Measurements from ENCODE around the gene PFDN2.
A peak's percentile ranks its signal among the peaks of the same experiment; 100 is the strongest.

The PFDN2 gene

DNA sequence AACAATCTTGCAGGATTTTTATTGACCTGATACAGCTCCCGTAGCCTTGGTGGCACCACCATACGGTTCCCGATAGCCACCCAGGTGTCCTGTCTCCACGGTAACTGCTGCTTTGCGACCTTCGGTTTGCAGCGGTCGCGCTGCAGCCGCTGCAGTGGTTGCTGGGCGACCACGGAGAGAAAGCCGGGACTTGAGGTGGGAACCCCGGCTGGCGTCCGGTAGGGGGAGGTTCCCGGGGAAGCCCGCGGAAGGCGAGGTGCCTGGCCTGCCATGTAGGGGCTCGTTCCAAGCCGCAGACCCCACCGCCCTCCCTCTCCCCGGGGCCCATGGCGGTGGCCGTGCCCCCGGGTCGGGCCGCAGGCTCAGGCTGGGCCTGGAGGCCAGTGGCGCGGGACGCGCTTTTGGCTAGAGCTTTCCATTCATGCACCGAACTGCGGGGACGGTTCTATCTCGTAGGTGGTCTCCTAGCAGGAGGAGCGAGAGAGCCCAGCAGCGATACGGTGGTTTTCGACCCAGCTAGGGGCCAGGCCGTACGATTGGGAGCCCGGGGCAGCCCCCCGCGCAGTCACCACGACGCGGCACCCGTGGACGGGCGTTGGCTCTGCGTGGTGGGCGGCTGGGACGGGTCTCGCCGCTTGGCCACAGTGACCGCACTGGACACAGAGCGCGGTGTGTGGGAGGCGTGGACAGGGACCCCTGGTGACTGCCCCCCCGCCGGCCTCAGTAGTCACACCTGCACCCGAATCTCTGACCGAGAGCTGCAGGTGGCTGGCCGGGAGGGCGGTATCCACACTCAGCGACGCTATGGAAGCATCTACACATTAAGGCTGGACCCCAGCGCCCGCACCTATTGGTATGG, 19.4 kb downstream of the PFDN2 start, which contains the start of gene KLHDC9:
Gene KLHDC9 (plus strand): TSS at position 152 of the 859 bp plus-strand sequence. CDS start 175 bp downstream, at position 327.
- DNase-seq, result peak; percentile 48

DNA sequence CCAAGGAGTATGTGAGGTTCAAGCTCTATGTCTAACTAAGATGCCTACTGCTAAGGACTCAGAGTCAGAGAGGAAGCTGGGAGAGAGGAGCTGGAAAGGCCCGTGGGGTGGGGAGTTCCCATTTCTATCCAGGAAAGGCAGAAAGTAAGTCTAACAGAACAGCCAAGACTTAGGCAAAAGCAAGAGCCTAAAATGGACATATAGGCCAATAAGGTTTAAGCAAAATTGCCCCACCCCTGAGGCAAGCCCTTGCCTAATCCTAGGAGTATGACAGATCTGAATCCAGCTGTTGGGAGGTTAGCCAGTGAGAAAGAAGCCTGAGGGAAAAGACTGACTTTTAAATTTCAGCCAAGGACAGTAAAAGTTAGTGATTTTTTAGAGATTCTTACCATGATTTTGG, 21.3 kb downstream of the PFDN2 start:
- DNase-seq, result no peak

DNA sequence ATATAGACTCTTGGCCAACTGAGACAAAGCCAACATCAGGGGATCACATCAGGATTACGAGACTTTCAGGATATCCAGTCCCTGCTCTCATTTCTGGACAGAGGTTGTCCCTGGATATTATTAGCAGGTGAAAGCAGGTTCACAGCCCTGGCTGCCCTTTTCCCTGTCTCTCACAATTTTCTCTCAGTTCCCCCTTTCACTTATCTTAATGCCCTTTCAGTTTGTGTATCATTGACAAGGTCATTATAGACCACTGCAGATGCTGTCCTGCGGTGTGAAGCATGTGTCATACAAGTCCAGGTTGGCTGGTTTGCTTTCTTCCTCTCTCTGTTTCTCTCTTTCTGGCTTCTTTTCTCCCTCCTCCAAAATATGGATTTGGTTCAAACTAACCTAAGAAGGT, 21.8 kb downstream of the PFDN2 start:
- DNase-seq, result no peak

DNA sequence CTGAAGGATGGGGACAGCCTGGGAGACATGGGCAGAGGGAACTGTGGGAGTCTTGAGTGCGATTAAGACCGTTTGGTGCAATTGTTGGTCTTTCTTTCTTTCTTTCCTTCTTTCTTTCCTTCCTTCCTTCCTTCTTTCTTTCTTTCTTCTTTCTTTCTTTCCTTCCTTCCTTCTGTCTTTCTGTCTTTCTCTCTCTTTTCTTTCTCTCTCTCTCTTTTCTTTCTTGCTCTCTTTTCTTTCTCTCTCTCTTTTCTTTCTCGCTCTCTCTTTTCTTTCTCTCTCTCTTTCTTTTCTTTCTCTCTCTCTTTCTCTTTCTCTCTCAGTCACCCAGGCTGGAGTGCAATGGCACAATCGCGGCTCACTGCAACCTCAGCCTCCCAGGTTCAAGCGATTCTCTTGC, 22.6 kb downstream of the PFDN2 start:
- no peak for DNase-seq

DNA sequence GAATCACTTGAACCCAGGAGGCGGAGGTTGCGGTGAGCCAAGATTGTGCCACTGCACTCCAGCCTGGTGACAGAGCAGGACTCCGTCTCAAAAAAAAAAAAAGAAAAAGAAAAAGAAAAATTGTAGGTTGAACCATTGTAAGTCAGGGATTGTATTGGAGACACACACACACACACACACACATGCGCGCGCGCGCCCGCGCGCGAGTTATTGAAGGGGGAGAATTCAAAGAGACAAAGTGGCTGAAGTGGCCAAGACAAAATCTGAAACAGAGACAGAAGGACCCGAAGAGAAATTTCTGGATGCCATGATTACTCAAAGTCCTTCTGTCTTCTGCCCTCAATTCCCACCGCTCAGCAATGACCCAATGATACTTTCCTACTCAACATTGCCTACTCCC, 23.4 kb downstream of the PFDN2 start:
- no peak for DNase-seq

DNA sequence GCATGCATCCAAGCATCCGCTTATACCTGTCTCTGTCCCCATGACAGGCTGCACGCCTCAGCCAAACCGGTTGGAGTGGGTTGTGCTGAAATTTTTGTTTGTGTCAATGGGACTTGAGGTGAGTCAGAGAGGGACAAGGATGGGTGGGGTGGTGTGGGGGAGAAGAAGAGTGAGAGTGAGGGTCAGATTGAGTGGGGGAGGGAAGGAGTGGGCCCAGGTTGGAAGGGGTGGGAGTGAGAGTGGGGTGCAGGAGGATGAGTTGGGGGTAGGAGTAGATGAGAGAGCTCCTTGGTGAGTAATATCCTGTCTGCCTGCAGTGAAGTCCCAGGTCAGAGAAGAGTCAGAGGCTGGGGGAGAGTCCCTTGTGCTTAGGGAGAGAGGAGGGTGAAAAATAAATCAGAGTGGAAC, 25.2 kb downstream of the PFDN2 start:
- DNase-seq, result no peak

DNA sequence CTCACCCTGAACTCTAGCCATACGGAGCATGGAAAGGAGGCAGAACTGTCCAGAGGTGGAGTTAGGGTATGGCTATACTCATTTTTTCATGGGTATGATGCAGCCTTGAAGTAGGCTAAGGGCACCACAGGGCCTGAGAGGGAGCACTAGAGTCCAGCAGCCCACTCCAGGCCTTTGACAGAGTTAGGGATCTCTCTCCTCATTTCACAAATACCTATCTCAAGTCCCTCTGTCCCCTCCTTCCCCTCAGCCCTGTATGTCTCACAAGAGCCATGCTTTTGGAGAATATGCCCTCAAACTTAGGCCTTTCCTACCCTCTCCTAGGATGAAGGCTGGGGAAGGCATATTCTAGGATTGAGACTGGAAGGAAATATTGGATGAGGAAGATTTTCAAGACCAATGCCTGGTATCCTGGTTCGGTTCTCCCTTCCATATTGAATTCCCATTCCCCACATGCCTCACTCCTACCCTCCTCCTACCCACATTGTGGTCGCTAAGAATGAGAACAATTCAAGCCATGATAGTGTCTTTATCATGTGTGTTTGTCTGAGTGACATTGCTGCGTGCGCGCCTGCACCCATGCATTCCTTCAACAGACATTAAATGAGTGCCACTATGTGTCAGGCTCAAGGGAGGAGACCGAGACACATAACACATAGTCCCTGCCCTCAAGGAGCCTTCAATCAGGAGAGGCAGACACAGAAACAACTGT, 25.9 kb downstream of the PFDN2 start:
- no peak for DNase-seq

DNA sequence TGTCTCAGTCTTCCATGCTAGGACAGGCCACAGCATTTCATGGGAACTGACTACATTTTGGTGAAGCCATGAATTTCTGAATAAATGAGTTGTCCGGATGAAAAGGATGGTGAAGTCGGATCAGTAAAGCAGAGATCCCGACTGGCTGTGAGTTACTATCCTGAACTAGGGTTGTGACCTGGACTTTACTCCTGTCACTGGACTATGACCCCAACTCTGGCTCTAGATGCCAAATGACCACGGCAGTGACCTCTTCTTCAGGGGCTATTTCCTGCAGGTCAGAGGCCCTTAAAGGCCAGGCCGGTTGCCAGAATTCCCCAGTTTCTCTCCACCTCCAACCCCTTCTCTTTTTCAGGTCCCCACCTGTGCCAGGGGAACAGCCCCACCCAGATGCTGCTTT, 26.7 kb downstream of the PFDN2 start:
- DNase-seq, result no peak

DNA sequence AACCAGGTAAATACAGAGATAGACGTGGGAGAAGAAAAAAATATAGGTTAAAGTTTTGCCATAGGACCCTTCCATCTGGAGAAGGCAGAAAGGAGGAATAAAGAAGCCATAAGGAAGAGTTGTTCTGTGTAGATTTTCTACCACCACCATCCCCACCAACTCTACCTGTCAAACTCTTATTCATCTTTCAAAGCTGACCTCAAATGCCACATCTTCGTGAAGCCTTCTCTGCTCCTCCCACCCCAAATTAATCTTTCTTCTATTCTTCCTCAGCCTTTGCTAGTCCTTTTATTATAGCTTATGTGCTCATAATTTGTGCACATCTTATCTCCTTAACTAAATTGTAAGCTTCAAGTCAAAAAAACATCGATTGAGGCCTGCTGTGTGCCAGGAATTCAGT, 27.2 kb downstream of the PFDN2 start:
- no peak for DNase-seq

DNA sequence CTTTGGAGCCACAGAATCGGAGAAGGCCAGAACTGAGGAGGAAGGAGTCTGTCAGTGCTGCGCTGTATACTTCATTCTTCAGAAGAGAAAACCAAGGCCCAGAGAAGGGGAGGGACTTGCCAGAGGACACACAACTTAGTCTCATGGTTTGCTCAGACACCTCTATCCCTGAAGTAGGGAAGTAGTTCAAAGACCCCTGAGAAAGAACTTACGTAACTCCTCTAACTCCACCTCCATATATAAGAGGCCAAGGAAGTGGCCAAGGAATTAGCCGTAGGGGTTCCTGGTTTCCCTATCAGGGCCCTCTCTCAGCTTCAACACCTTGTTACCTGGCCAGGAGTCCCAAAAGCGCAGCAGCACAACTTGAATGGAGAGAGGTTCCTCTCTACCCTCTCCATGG, 27.9 kb downstream of the PFDN2 start:
- DNase-seq, result no peak

DNA sequence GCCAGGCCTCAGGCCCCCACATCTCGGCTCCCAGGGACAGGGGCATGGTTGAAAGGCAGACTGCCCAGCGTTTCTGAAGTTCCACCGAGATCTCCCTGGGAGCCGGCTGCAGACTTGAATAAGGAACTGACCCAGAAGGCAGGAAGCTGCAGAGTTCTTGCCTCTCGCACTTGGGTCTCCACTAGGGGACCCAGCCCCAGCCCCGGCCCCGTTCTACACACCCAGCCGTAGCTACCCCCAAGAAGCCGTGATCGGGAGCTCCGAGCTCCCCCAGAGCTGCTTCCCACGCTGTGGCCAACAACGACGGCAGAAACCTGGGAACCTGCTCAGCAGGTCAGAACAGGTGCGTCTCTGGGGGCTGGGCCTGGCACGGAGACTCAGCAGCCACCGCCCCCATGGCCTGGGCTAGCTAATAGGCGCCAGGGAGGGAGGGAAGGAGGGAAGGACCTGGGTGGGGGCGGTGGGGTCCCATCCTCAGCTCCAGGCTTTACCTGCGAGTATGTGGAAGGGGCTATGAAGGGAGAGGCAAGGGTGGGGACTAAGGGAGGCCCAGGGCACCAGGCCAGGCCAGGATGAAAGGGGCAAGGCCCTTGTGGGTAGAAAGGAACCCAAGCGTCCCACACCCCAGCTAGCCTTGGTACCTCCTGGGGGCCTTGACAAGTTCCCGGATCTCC, 28.4 kb downstream of the PFDN2 start, which contains the start of gene NECTIN4:
Gene NECTIN4 (minus strand): TSS at position 308 of the 674 bp plus-strand sequence. CDS start 262 bp downstream, at position 46.
- DNase-seq, result no peak

DNA sequence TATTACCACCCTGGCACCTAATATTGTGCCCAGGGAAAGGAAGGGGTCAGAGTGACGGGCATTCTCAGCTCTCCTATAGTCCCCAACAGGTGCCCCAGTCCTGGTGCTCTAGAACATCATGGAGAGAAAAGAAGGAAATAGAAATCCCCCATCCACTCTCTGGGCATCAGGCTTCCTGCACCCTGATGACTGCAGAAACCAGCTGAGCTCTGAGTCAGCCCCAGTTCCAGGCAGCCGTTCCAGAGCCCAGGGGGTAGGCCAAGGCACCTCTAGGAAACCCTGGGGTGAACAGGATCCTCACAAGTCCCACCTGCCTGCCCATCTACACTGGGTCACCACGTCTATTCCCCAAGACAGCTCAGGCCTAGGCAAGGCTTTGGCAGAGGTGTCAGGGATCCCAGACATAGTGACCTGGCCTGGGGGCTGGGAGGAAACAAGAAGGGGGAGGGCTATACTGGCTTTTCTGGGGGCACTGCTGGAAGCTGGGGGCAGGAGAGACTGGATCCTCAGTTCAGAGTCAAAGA, 29.2 kb downstream of the PFDN2 start:
- DNase-seq, result no peak

DNA sequence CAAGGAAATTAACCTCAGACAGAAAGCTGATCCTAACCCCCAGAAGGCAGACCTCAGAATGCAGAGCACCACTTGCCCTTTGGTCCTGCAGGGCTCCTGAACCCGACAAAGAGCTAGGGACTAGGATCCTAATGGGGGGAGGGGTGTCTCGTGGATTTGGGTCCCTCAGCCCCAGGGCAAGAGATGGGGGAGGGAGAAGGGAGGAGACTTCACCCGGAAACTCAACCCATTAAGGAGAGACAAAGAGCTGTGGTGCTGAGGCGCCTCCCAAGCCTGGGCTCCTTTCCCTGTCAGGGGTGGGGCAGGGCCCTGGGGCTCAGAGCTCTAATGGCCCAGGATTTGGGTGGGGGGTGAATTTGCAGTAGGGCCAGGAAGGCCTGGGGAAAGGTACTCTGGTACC, 31.4 kb downstream of the PFDN2 start:
- no peak for DNase-seq

DNA sequence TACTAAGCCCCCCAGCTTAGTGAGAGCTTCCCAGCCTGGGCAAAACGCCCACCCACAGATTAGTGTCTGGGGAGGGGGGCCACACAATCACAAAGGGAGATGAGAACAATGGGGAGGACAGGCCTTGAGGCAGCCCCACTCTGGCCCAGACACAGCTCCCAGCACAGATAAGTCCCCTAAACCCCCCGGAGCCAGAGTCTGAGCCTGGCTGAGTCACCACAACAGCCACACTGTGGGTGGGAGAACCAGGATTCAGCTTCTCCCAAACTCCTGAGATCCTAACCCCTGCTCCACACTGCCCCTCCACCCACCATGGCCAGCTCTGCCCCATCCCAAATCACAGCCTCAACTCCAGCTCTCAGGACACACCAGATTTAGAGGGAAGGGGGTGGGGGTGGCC, 32.7 kb downstream of the PFDN2 start:
- DNase-seq, result no peak

DNA sequence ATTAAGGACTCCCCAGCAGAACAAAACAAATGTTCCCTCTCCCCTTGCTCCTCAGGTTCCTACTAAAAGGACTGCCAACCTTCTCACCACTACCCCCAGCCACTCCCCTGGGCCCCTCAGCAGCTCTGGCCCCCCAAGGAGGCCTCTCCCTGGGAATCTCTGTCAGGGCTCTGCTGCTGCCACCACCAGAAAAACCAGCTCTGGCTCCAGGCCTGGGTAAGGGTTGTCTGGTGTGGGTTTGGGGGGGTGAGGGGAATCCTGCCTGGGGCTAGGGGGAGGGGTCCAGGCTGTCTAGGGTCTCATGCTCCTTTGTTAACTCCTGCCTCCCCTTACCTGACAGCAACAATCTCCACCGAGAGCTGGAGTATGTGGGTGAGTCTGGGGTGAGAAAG, 33.2 kb downstream of the PFDN2 start:
- DNase-seq, result no peak

DNA sequence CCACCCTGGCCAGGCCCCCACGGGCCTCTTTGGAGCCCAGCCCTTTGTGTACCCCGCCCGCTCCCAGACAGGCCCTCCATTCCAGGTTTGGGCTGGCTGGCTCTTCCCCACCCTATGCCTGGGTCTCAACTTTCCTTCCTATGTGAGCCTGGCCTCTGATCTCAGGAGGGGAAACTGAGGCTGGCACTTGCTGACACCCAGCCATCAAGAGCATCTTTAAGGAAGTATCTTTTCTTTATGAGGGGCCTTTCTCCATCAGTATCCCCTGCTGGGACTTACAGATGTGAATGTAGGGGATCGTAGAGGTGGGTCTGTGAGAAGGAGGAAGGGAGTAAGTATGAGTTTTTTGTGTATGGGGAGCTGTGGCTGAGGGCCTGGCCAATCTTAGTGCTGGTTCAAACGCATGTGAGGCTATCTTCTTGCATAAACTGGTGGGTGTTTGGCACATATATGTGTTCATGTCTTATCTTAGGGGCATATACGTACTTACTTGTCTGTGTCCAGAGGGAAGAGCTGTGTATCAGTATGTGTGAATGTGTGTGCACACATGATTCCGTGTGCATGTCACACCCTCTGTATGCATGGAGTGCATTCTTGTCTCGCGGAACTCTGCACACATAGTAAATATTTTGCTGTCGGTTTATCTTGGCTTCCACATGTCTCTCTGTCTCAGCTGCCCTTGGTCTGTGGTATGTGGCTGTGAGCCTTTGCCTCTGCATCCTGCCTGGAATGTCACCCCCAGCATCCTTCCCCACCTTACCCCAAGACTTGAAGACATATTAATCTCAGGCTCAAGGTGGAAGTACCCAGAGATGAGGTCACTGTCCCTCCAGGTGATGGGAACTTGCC, 33.9 kb downstream of the PFDN2 start:
- no peak for DNase-seq

DNA sequence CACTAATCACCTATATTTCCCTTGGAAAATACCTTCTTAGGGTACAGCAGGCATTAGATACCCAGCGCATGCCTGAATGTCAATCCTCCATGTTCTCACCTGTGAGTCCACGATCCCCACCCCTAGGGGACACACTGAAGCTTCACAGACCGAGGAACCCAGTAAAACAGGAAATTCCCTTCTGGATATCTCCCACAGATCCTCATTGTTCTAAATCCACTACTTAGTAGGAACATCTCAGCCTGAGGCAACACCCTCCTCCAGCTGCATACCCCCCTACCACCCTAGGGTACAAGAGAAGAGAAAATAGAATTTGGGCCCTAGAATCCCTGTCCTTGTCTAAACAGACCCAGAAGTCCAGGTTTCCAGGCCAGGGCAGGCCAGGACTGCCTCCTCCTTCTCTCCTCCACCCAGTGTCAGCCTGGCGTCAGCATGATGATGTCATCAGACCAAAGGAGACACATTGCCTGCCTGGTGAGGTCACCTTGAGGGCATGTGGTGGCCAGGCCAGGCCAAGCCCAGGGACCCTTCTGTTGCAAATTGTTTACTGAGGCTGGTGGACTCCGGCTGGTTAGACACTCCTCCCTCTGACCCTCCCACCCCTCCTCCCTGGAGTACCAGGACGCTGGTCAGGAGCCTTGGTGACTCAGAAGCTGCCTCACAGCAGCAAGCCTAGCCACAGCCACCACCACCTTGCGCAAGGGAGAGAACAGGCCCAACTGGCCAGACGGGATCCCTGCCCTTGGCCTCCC, 34.7 kb downstream of the PFDN2 start:
- no peak for DNase-seq

DNA sequence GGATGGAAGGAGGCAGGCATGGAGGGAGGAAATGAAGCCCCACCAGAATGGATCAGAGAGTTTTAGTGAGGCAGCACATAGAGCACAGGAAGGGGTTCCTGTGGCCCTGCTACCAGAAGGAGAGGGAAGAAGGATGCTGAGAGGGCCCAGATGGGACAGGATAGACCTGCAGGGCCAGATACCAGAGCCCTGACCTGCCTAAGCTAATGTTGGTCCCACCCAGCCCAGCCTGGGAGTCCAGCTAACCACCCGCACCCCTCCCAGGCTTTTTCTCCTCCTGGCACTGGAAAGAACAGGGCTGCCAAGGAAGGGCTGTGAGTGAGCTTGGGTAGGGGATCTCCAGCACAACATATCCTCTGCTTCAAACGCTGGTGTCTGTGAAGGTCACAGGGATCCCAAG, 35.4 kb downstream of the PFDN2 start:
- DNase-seq, result no peak

DNA sequence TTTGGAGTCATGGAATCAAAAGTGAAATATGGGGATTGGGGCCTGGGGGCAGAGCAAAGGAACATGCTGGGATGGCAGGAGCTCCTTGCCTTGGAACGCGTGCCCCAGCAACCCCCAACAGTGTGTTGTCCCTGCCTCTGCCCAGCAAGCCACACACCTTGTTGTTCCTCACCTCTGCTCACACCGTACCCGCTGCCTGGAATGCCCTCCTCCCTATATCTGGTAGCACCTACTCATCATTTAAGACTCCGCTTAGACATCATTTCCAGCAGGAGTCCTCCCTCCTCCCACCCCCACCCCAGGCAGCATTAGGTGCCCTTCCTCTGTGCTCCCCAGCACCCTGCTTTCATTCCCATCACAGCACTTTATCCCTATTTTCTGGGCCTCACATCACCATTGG, 36.3 kb downstream of the PFDN2 start:
- DNase-seq, result no peak

DNA sequence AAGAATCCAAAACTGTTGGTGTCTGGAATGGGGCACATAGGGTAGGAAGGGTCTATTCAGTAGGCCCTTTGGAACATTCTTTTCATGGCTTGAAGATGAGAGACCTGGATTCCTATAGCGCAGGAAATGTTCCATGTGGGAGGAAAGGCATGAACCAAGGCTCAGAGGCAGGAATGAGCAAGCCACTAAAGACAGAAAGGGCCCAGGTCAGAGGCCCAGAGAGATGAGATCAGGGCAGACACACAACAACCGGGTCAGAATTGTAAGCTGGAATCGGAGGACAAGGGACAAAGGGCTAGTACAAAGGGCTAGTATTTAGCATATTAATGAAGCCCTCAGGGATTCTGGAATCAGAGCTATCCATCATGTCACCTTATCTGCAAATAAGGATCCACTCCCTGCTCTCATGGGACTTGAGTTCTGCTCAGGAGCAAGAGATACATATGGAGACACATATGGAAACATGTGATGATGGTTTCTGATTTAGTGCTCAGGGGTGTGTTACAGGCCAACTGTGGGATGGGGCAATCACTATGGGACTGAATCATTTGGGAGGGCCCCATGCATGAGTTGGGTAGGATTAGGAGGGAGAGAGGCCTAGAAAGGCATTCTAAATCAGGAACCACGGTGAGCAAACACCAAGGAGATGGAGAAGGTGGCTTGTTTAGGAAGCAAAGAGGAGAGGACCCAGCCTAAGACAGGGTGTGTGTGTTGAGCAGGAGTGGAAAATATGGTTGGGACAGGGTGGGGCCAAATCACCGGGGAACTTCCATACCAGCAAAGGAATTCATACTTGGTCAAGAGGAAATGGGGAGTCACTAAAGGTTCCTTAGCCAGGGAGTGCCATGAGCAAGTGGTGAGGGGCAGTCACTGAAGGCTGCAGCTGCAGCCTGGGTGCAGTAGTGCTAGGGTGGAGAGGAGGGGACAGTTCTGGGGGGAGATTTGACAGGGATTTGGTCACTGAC, 37.1 kb downstream of the PFDN2 start:
- no peak for DNase-seq
